ENCODE data around the gene HECTD4. TPM values are rescaled to one million over a fixed set of nuclear protein-coding genes. Genes with fewer than 3 reads are reported as not detected.

HECTD4 gene
- total and polyA plus RNA-seq, 9 of the 15 experiments (the other 6 are each of a cell fraction or from before 2014, with no cell fraction given): 3.5 to 33.3 (median 13.5) TPM

- TF ChIP-seq UBTF (IDR thresholded peaks at IDR 0.05; ENCODE audit: borderline replicate concordance in 1 of 2, low read depth in 2 of 2, low read length in 2 of 2): 0 out of 4 replicates have a peak, but pooled peaks of 1 of the 2 experiments have one; percentile 22
- TF ChIP-seq ILK (tag; IDR thresholded peaks at IDR 0.05; ENCODE audit: borderline replicate concordance, low read depth): no peak
- peak; percentile 90 for TF ChIP-seq POLR2A (conservative IDR thresholded peaks at IDR 0.05)
- no peak for TF ChIP-seq STAT6 (CRISPR knock-in tag; IDR thresholded peaks at IDR 0.05)
- 0 out of 2 replicates have a peak, but pooled peaks have one; percentile 32 for TF ChIP-seq ARID4B (CRISPR knock-in tag; IDR thresholded peaks at IDR 0.05)
- TF ChIP-seq HMGN3 (IDR thresholded peaks at IDR 0.05; ENCODE audit: borderline replicate concordance, extremely low read depth, insufficient read length, low read depth, low read length): peak; percentile 77
- TF ChIP-seq EP400 (IDR thresholded peaks at IDR 0.05): peak; percentile 44; the same call in 1 of the 2 replicates
- TF ChIP-seq SMARCA5 (IDR thresholded peaks at IDR 0.05): peak; percentile 74; the same call in 1 of the 2 replicates
- no peak for TF ChIP-seq MAFK (IDR thresholded peaks at IDR 0.05; ENCODE audit: low read length)
- TF ChIP-seq SIN3B (IDR thresholded peaks at IDR 0.05; ENCODE audit: low read depth): peak; percentile 89
- peak; percentile 28; the same call in 1 of the 2 replicates for TF ChIP-seq NKRF (IDR thresholded peaks at IDR 0.05; ENCODE audit: borderline replicate concordance)
- 0 out of 2 replicates have a peak, but pooled peaks have one; percentile 42 for TF ChIP-seq NBN (IDR thresholded peaks at IDR 0.05; ENCODE audit: low read depth)
- TF ChIP-seq GABPA (tag; conservative IDR thresholded peaks at IDR 0.05; ENCODE audit: low read depth): peak; percentile 16; the same call in 1 of the 2 replicates
- no peak for TF ChIP-seq ZNF41 (CRISPR knock-in tag; conservative IDR thresholded peaks at IDR 0.05)
- no peak for TF ChIP-seq ZNF124 (CRISPR knock-in tag; IDR thresholded peaks at IDR 0.05)
These were observed at the start of gene HECTD4 (continued) for GRCh38 chr12:112381883-112382796.

All from K562 (cell line).